NCI-H526 treated with DMSO at 0.1 percent for 48 hours (cell line): Measurements from ENCODE around the gene CACNA1D.
A peak's percentile ranks its signal among the peaks of the same experiment; 100 is the strongest.

Experiments
- DNase-seq: peaks from one replicate; lab custom pipeline; 2025; lab: John Stamatoyannopoulos, UW

CACNA1D gene

GRCh38 chr3:53715815-53716483 is 221.5 kb downstream of the CACNA1D start:
- no peak for DNase-seq

- no peak for DNase-seq
Measured at GRCh38 chr3:53716998-53717397, 222.6 kb downstream of the CACNA1D start.

DNA sequence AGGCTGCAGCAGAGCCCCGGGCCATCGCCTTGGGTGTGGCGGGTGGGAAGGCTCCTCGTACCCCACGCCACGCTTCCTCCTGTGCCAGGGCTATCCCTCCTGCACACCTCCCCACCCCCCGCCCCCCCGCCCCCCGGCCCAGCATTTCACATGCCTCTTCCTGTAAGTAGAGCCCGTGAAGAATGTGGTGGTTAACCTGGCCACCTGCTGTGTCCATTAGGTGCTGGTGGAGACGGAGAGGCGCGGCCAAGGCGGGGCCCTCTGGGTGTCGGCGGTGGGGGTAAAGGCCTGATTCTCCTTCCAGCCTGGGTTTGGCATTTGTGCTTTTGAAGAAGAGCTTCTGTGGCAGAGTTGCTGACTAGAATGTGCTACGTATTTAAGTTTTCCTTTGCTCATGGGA is 224.1 kb downstream of the CACNA1D start:
- DNase-seq = no peak

- no peak for DNase-seq
Measured at GRCh38 chr3:53719796-53720195, 225.4 kb downstream of the CACNA1D start.

GRCh38 chr3:53721187-53722119 is 227.0 kb downstream of the CACNA1D start:
- DNase-seq = no peak

GRCh38 chr3:53724566-53724965 is 230.2 kb downstream of the CACNA1D start:
- no peak for DNase-seq

- no peak for DNase-seq
Measured at GRCh38 chr3:53725387-53725995, 231.1 kb downstream of the CACNA1D start.

DNA sequence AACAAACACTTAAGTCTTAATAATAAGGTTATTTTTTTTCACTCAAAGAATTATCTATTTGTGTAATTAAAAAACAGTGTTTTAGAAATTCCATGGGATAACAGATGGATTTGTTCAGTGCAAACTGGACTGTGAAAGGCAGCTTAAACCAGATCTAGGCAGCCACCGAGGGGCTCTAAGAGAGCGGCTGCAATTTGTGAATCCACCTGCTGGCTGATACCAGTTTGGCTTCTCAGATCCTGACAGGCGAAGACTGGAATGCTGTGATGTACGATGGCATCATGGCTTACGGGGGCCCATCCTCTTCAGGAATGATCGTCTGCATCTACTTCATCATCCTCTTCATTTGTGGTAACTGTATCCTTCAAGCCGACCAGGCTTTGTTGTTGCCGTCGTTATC is 232.2 kb downstream of the CACNA1D start:
- DNase-seq = no peak

- DNase-seq = no peak
Measured at GRCh38 chr3:53728606-53729005, 234.2 kb downstream of the CACNA1D start.

GRCh38 chr3:53729159-53729558 is 234.7 kb downstream of the CACNA1D start:
- DNase-seq = no peak

GRCh38 chr3:53729618-53730017 is 235.2 kb downstream of the CACNA1D start:
- no peak for DNase-seq

DNA sequence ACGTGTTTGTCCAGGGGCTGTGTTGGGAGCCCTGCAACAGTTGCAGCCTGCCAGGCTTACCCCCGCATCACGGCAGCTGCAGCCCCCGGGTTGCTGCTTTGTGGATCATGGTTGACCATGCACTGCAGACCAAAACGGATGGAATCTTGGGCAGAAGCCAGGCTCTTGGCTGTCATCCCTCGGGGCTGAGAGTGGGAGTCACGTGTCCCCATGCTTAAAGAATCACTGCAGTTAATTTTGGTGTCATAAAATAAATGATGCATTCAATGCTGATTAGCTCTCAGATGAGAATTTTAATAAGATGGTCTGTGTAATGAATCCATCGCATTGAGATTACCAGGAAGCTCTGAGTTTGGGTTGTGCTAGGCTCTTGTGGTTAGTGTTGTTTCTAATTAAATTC is 236.2 kb downstream of the CACNA1D start:
- peak; percentile 11 for DNase-seq

DNA sequence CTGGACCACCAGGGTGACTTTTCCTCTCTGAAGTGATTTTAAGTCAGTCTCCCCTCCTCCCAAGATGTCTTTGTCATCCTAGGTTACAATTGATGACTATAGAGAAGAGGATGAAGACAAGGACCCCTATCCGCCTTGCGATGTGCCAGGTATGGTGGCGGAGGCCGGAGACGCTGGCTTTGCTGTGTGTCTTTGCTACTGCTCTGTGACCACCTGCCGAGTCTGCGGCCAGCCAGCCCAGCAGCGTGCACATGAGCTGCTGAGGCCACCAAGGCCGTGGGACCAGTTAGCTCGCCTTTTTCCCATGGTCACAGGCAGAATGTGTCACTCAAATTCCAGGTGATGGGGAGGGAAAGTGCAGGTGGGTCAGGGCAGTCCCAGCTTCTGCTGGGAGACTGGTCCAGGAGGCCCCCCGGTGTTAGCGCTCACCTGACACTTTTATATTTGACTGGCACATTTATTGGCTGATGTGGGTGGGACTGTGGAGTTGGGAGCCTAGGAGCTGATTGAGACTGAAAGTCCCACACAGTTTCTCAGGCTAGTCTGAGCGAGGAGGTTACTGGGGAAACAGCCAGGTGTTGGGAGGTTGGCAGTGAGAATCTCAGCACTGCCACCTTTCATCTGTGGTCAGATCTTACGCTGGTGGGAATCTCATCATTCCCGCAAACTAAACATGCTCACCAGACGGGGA is 237.7 kb downstream of the CACNA1D start:
- DNase-seq = no peak

- no peak for DNase-seq
Measured at GRCh38 chr3:53733446-53733845, 239.0 kb downstream of the CACNA1D start.

DNA sequence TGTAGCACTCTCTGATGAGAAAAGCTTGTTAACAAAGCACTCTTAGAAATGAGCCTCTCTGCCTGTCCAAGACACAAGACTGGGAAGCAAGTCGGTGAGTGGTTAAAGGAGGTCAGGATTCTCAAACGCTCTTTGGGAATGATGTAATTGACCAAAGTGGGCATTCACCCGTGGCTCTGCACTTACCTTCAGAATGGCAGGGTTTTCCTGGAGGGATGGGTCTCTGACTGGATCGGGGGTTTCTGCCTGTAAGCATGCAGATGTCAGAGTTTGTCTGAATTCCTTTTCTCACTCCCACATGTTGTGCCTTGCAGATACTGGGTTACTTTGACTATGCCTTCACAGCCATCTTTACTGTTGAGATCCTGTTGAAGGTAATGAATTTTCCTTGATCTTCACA is 245.6 kb downstream of the CACNA1D start:
- no peak for DNase-seq

DNA sequence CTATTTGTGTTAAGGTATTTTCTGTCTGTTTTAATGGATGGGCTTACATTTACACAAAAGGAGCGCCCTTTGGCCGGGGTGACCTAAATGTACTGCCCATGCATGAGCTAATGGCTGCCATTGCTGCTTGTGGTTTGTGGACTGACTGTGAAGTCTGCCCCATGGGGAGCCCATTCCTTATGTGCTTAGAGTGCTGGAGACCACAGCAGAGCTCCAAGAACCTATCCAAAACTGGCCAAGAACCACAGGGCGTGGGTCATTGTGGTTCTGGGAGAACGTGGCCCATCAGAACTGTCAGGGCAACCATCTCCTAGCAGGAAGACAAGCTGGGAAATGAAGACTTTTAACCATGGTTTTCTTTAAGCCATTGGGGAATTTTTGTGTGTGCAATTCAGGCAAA is 246.5 kb downstream of the CACNA1D start:
- no peak for DNase-seq

DNA sequence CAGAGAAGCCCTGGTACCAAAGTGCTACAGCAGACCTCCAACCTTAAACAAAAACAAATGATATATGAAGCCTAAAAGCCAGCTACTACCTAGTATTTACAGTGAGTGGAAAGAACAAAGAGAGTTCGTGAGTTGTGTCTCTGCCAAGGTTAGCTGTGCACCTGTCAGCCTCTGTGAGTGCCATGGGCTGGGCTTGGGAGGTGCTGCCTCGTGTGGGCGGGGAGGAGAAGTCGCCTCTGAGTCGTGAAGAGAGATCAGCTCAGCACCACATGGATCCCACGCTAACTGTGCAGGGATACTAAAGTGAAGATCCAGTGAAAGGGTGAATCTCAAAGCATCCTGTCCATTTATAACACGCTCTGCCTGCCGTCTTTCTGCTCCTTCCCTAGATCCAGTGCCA is 249.9 kb downstream of the CACNA1D start:
- peak; percentile 4 for DNase-seq

GRCh38 chr3:53747559-53747958 is 253.1 kb downstream of the CACNA1D start:
- no peak for DNase-seq

DNA sequence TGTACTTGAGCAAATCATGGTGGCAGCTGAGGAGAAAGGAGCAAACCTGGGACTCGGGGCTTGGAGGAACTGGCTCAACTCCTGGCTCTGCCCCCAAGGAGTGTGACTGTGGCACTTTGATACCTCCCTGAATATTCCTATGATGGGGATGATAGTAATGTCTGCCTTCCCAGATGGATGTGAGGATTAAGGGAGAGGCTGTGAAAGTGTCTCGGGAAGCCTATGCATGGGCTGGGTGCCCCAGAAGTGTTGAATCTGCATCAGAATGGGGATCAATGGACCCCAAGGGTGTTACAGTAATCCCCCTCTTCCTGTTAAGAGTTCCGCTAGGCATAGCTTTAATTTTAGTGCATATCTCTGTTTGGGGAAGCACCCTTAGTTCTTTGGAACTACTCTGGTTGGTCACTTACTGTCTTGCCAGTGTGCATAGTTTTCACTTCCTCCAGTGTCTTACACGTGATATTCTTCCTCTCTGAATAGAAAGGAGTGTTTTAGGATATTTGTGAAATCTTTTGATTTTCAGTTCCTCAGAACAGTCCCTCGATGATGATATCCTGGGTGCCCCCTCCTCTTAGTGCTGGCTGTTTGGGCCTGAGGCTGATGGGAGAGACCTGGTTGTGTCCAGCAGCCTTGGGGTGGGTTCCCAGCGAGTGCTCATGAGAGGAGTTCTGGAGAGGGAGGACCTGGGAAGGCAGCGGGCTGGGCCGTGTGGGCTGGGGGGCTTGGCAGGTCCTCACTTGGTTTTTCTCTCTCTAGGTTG is 254.3 kb downstream of the CACNA1D start:
- no peak for DNase-seq

GRCh38 chr3:53749448-53749847 is 255.0 kb downstream of the CACNA1D start:
- no peak for DNase-seq
